ENCODE measurements around the gene MAML3. TPM values are rescaled to one million over a fixed set of nuclear protein-coding genes. Genes with fewer than 3 reads are reported as not detected.

Gene MAML3
- polyA plus RNA-seq, 2 donors = 3.7 to 3.8 TPM

GRCh38 chr4:139763205-139763604 is 390.8 kb downstream of the MAML3 start:
- Histone ChIP-seq H3K4me1 (ENCODE audit: control insufficient read depth in 2 of 2, insufficient read depth in 2 of 2, low read length in 1 of 2) (peaks cover 1 to 3% of the 10 kb centered on the region in 2 donors), H3K27me3 (ENCODE audit: control insufficient read depth in 1 of 2, insufficient read depth in 2 of 2, low read length in 2 of 2) (no peaks in the 10 kb centered on the region), H3K27ac (ENCODE audit: low read depth in 2 of 2, low read length in 1 of 2) (no peak overlapping the region), H3K36me3 (ENCODE audit: control insufficient read depth in 2 of 2, insufficient read depth in 2 of 2, low read length in 1 of 2) (no peaks in the 10 kb centered on the region), H3K9me3 (ENCODE audit: control insufficient read depth in 2 of 2, insufficient read depth in 1 of 2, low read depth in 1 of 2, low read length in 1 of 2) (no peaks in the 10 kb centered on the region), H3K4me3 (ENCODE audit: low read depth in 1 of 2, low read length in 2 of 2) (no peak overlapping the region)
- WGBS, 2 donors = 66 to 74% methylated on average over 6 of the region's 6 CpGs

GRCh38 chr4:139762720-139763119 is 391.3 kb downstream of the MAML3 start:
- Histone ChIP-seq H3K27me3 (ENCODE audit: control insufficient read depth in 1 of 2, insufficient read depth in 2 of 2, low read length in 2 of 2) (no peaks in the 10 kb centered on the region), H3K4me1 (ENCODE audit: control insufficient read depth in 2 of 2, insufficient read depth in 2 of 2, low read length in 1 of 2) (peaks cover 1 to 3% of the 10 kb centered on the region in 2 donors), H3K27ac (ENCODE audit: low read depth in 2 of 2, low read length in 1 of 2) (no peak overlapping the region), H3K36me3 (ENCODE audit: control insufficient read depth in 2 of 2, insufficient read depth in 2 of 2, low read length in 1 of 2) (no peaks in the 10 kb centered on the region), H3K9me3 (ENCODE audit: control insufficient read depth in 2 of 2, insufficient read depth in 1 of 2, low read depth in 1 of 2, low read length in 1 of 2) (no peaks in the 10 kb centered on the region), H3K4me3 (ENCODE audit: low read depth in 1 of 2, low read length in 2 of 2) (no peak overlapping the region)
- WGBS, 2 donors = 52 to 60% methylated on average over 5 of the region's 5 CpGs

- WGBS, 2 donors = 44 to 61% methylated on average over 4 of the region's 4 CpGs
- H3K36me3 ChIP-seq (ENCODE audit: control insufficient read depth in 2 of 2, insufficient read depth in 2 of 2, low read length in 1 of 2) = no peaks in the 10 kb centered on the region
- H3K9me3 ChIP-seq (ENCODE audit: control insufficient read depth in 2 of 2, insufficient read depth in 1 of 2, low read depth in 1 of 2, low read length in 1 of 2) = peaks cover 0 to 2% of the 10 kb centered on the region in 2 donors
- no peak overlapping the region for H3K4me3 ChIP-seq (ENCODE audit: low read depth in 1 of 2, low read length in 2 of 2)
- H3K27me3 ChIP-seq (ENCODE audit: control insufficient read depth in 1 of 2, insufficient read depth in 2 of 2, low read length in 2 of 2) = no peaks in the 10 kb centered on the region
- H3K27ac ChIP-seq (ENCODE audit: low read depth in 2 of 2, low read length in 1 of 2) = no peak overlapping the region
- peaks cover 1 to 3% of the 10 kb centered on the region in 2 donors for H3K4me1 ChIP-seq (ENCODE audit: control insufficient read depth in 2 of 2, insufficient read depth in 2 of 2, low read length in 1 of 2)
Measured at GRCh38 chr4:139761461-139761860, 392.5 kb downstream of the MAML3 start.

- H3K9me3 ChIP-seq (ENCODE audit: control insufficient read depth in 2 of 2, insufficient read depth in 1 of 2, low read depth in 1 of 2, low read length in 1 of 2) = peaks cover 0 to 2% of the 10 kb centered on the region in 2 donors
- 81 to 87% methylated on average over 4 of the region's 4 CpGs for WGBS, 2 donors
- no peak overlapping the region for H3K27ac ChIP-seq (ENCODE audit: low read depth in 2 of 2, low read length in 1 of 2)
- no peaks in the 10 kb centered on the region for H3K36me3 ChIP-seq (ENCODE audit: control insufficient read depth in 2 of 2, insufficient read depth in 2 of 2, low read length in 1 of 2)
- H3K27me3 ChIP-seq (ENCODE audit: control insufficient read depth in 1 of 2, insufficient read depth in 2 of 2, low read length in 2 of 2) = no peaks in the 10 kb centered on the region
- no peak overlapping the region for H3K4me3 ChIP-seq (ENCODE audit: low read depth in 1 of 2, low read length in 2 of 2)
- H3K4me1 ChIP-seq (ENCODE audit: control insufficient read depth in 2 of 2, insufficient read depth in 2 of 2, low read length in 1 of 2) = peaks cover 0 to 3% of the 10 kb centered on the region in 2 donors
Measured at GRCh38 chr4:139760567-139760966, 393.4 kb downstream of the MAML3 start.

GRCh38 chr4:139759097-139759496 is 394.9 kb downstream of the MAML3 start:
- peaks cover 0 to 2% of the 10 kb centered on the region in 2 donors for H3K9me3 ChIP-seq (ENCODE audit: control insufficient read depth in 2 of 2, insufficient read depth in 1 of 2, low read depth in 1 of 2, low read length in 1 of 2)
- WGBS, 2 donors = 78 to 92% methylated on average over 4 of the region's 4 CpGs
- peaks cover 0 to 3% of the 10 kb centered on the region in 2 donors for H3K4me1 ChIP-seq (ENCODE audit: control insufficient read depth in 2 of 2, insufficient read depth in 2 of 2, low read length in 1 of 2)
- no peaks in the 10 kb centered on the region for H3K27me3 ChIP-seq (ENCODE audit: control insufficient read depth in 1 of 2, insufficient read depth in 2 of 2, low read length in 2 of 2)
- no peak overlapping the region for H3K27ac ChIP-seq (ENCODE audit: low read depth in 2 of 2, low read length in 1 of 2)
- H3K4me3 ChIP-seq (ENCODE audit: low read depth in 1 of 2, low read length in 2 of 2) = no peak overlapping the region
- H3K36me3 ChIP-seq (ENCODE audit: control insufficient read depth in 2 of 2, insufficient read depth in 2 of 2, low read length in 1 of 2) = no peaks in the 10 kb centered on the region

GRCh38 chr4:139756391-139757180 is 397.4 kb downstream of the MAML3 start:
- H3K36me3 ChIP-seq (ENCODE audit: control insufficient read depth in 2 of 2, insufficient read depth in 2 of 2, low read length in 1 of 2) = no peaks in the 10 kb centered on the region
- H3K27ac ChIP-seq (ENCODE audit: low read depth in 2 of 2, low read length in 1 of 2) = no peak overlapping the region
- H3K9me3 ChIP-seq (ENCODE audit: control insufficient read depth in 2 of 2, insufficient read depth in 1 of 2, low read depth in 1 of 2, low read length in 1 of 2) = peaks cover 0 to 2% of the 10 kb centered on the region in 2 donors
- H3K4me3 ChIP-seq (ENCODE audit: low read depth in 1 of 2, low read length in 2 of 2) = no peak overlapping the region
- WGBS, 2 donors = 77 to 87% methylated on average over 10 of the region's 10 CpGs
- peaks cover 0 to 3% of the 10 kb centered on the region in 2 donors for H3K4me1 ChIP-seq (ENCODE audit: control insufficient read depth in 2 of 2, insufficient read depth in 2 of 2, low read length in 1 of 2)
- no peaks in the 10 kb centered on the region for H3K27me3 ChIP-seq (ENCODE audit: control insufficient read depth in 1 of 2, insufficient read depth in 2 of 2, low read length in 2 of 2)

GRCh38 chr4:139754938-139755337 is 399.0 kb downstream of the MAML3 start:
- H3K4me1 ChIP-seq (ENCODE audit: control insufficient read depth in 2 of 2, insufficient read depth in 2 of 2, low read length in 1 of 2) = peaks cover 0 to 3% of the 10 kb centered on the region in 2 donors
- no peak overlapping the region for H3K4me3 ChIP-seq (ENCODE audit: low read depth in 1 of 2, low read length in 2 of 2)
- H3K36me3 ChIP-seq (ENCODE audit: control insufficient read depth in 2 of 2, insufficient read depth in 2 of 2, low read length in 1 of 2) = no peaks in the 10 kb centered on the region
- WGBS, 2 donors = 84 to 86% methylated on average over 12 of the region's 12 CpGs
- H3K9me3 ChIP-seq (ENCODE audit: control insufficient read depth in 2 of 2, insufficient read depth in 1 of 2, low read depth in 1 of 2, low read length in 1 of 2) = peaks cover 0 to 2% of the 10 kb centered on the region in 2 donors
- H3K27ac ChIP-seq (ENCODE audit: low read depth in 2 of 2, low read length in 1 of 2) = no peak overlapping the region
- H3K27me3 ChIP-seq (ENCODE audit: control insufficient read depth in 1 of 2, insufficient read depth in 2 of 2, low read length in 2 of 2) = no peaks in the 10 kb centered on the region

GRCh38 chr4:139753686-139754085 is 400.3 kb downstream of the MAML3 start:
- no peak overlapping the region for H3K27ac ChIP-seq (ENCODE audit: low read depth in 2 of 2, low read length in 1 of 2)
- H3K9me3 ChIP-seq (ENCODE audit: control insufficient read depth in 2 of 2, insufficient read depth in 1 of 2, low read depth in 1 of 2, low read length in 1 of 2) = peaks cover 0 to 2% of the 10 kb centered on the region in 2 donors
- WGBS, 2 donors = 87 to 92% methylated on average over 3 of the region's 3 CpGs
- no peaks in the 10 kb centered on the region for H3K36me3 ChIP-seq (ENCODE audit: control insufficient read depth in 2 of 2, insufficient read depth in 2 of 2, low read length in 1 of 2)
- H3K27me3 ChIP-seq (ENCODE audit: control insufficient read depth in 1 of 2, insufficient read depth in 2 of 2, low read length in 2 of 2) = no peaks in the 10 kb centered on the region
- no peak overlapping the region for H3K4me3 ChIP-seq (ENCODE audit: low read depth in 1 of 2, low read length in 2 of 2)
- peaks cover 0 to 3% of the 10 kb centered on the region in 2 donors for H3K4me1 ChIP-seq (ENCODE audit: control insufficient read depth in 2 of 2, insufficient read depth in 2 of 2, low read length in 1 of 2)

- no peaks in the 10 kb centered on the region for H3K27me3 ChIP-seq (ENCODE audit: control insufficient read depth in 1 of 2, insufficient read depth in 2 of 2, low read length in 2 of 2)
- 94 to 95% methylated on average over 4 of the region's 4 CpGs for WGBS, 2 donors
- no peaks in the 10 kb centered on the region for H3K9me3 ChIP-seq (ENCODE audit: control insufficient read depth in 2 of 2, insufficient read depth in 1 of 2, low read depth in 1 of 2, low read length in 1 of 2)
Measured at GRCh38 chr4:139749835-139750498, 404.0 kb downstream of the MAML3 start.

More at GRCh38 chr4:139749835-139750498, 404.0 kb downstream of the MAML3 start:
- Histone ChIP-seq H3K4me1 (ENCODE audit: control insufficient read depth in 2 of 2, insufficient read depth in 2 of 2, low read length in 1 of 2) (peaks cover 0 to 1% of the 10 kb centered on the region in 2 donors), H3K36me3 (ENCODE audit: control insufficient read depth in 2 of 2, insufficient read depth in 2 of 2, low read length in 1 of 2) (no peaks in the 10 kb centered on the region), H3K27ac (ENCODE audit: low read depth in 2 of 2, low read length in 1 of 2) (no peak overlapping the region), H3K4me3 (ENCODE audit: low read depth in 1 of 2, low read length in 2 of 2) (no peak overlapping the region)
